Natural killer cell treated with Interleukin-12 subunit alpha and Interleukin-12 subunit beta and Interleukin-15 and Interleukin-18, amount 100 ng/mL, for 72 hours (primary cell): ENCODE measurements around the gene KLHL29. TPM values are rescaled to one million over a fixed set of nuclear protein-coding genes. Genes with fewer than 3 reads are reported as not detected.
A peak's percentile ranks its signal among the peaks of the same experiment; 100 is the strongest.
"Not testable (repeated sequence)": the region's sequence is repeated elsewhere in the genome, so short reads cannot be mapped to it uniquely, and the experiment has no call there.

Experiments
- ATAC-seq, 2 donors: fragments of 150-1000 bp; cut with Tn5 transposase in 1 of 2; sonication (Bioruptor Pico), chemical (Tn5 transposase) in 1 of 2; 2 replicates each; pipeline ENCODE4 v1.10.0; 2021
- DNase-seq: peaks from one replicate; pipeline ENCODE4 v3.0.0; 2022; ENCODE audit warnings: low spot score
- H3K27ac Mint-ChIP-seq, 2 donors: 1 replicate in 1 of 2; 2 replicates in 1 of 2; pipeline ENCODE4 v1.8.0; 2022; ENCODE audit warnings: mixed read lengths in 2 of 2, mild to moderate bottlenecking in 1 of 2, moderate library complexity in 1 of 2
- H3K27me3 Mint-ChIP-seq, 2 donors: 1 replicate in 1 of 2; 2 replicates in 1 of 2; pipeline ENCODE4 v1.8.0; 2022; ENCODE audit warnings: mixed read lengths in 2 of 2
- H3K36me3 Mint-ChIP-seq: one replicate; pipeline ENCODE4 v1.8.0; 2022; ENCODE audit warnings: mixed read lengths
- H3K4me1 Mint-ChIP-seq, 2 donors: 1 replicate in 1 of 2; 2 replicates in 1 of 2; pipeline ENCODE4 v1.8.0; 2022; ENCODE audit warnings: low read depth in 2 of 2, mixed read lengths in 2 of 2, mild to moderate bottlenecking in 1 of 2
- H3K4me3 Mint-ChIP-seq: one replicate; pipeline ENCODE4 v1.8.0; 2022; ENCODE audit warnings: mixed read lengths
- H3K9me3 Mint-ChIP-seq: 2 replicates; pipeline ENCODE4 v1.8.0; 2022; ENCODE audit warnings: mixed read lengths
- total RNA-seq, 2 donors: library from RNA; stranded (reverse); gene quantifications; one replicate each; pipeline ENCODE4 v1.2.3, GENCODE V29; 2022

The KLHL29 gene
- under 1 TPM; 0.11 to 0.12 TPM for total RNA-seq

- Mint-ChIP-seq H3K27me3 (peaks cover 54 to 78% of the 10 kb centered on the region in 2 donors), H3K4me1 (peaks cover 20% of the 10 kb centered on the region in 2 donors), H3K9me3 (no peaks in the 10 kb centered on the region), H3K4me3 (peak within 1 kb of the TSS; percentile 82), H3K36me3 (peaks cover 6% of the 10 kb centered on the region), H3K27ac (no peak within 1 kb of the TSS)
- ATAC-seq (peak; percentile 80 to 91), DNase-seq (peak; percentile 72)
These were observed at the start of gene KLHL29 for GRCh38 chr2:23384551-23385343. Gene KLHL29, plus strand, starts transcription at chr2:23385179. Its CDS starts 177,018 bp downstream, at chr2:23562197.

GRCh38 chr2:23335550-23335949 lies 49.4 kb upstream of the KLHL29 start:
- H3K27ac Mint-ChIP-seq = no peak overlapping the region
- no peak for ATAC-seq
- H3K27me3 Mint-ChIP-seq = peaks cover 20 to 25% of the 10 kb centered on the region in 2 donors
- DNase-seq = no peak
- no peaks in the 10 kb centered on the region for H3K9me3 Mint-ChIP-seq
- H3K4me3 Mint-ChIP-seq = no peak overlapping the region
- H3K4me1 Mint-ChIP-seq = no peaks in the 10 kb centered on the region
- no peaks in the 10 kb centered on the region for H3K36me3 Mint-ChIP-seq

- no peak overlapping the region for H3K4me3 Mint-ChIP-seq
These were observed 42.9 kb upstream of the KLHL29 start for GRCh38 chr2:23342075-23342474.

GRCh38 chr2:23346029-23346428 lies 39.0 kb upstream of the KLHL29 start:
- DNase-seq (no peak), ATAC-seq (no peak)
- Mint-ChIP-seq H3K27me3 (peaks cover 16 to 19% of the 10 kb centered on the region in 2 donors), H3K4me3 (no peak overlapping the region), H3K9me3 (no peaks in the 10 kb centered on the region), H3K27ac (no peak overlapping the region), H3K36me3 (no peaks in the 10 kb centered on the region), H3K4me1 (no peaks in the 10 kb centered on the region)

More at GRCh38 chr2:23342075-23342474, 42.9 kb upstream of the KLHL29 start:
- Mint-ChIP-seq H3K27me3 (peaks cover 18 to 23% of the 10 kb centered on the region in 2 donors), H3K36me3 (no peaks in the 10 kb centered on the region), H3K4me1 (no peaks in the 10 kb centered on the region), H3K9me3 (no peaks in the 10 kb centered on the region), H3K27ac (no peak overlapping the region)
- no peak for DNase-seq
- no peak for ATAC-seq

GRCh38 chr2:23346781-23347180 lies 38.2 kb upstream of the KLHL29 start:
- Mint-ChIP-seq H3K27me3 (peaks cover 16 to 19% of the 10 kb centered on the region in 2 donors), H3K4me1 (no peaks in the 10 kb centered on the region), H3K36me3 (no peaks in the 10 kb centered on the region), H3K4me3 (no peak overlapping the region), H3K27ac (no peak overlapping the region), H3K9me3 (no peaks in the 10 kb centered on the region)
- DNase-seq = no peak
- no peak for ATAC-seq

GRCh38 chr2:23347471-23348092 lies 37.4 kb upstream of the KLHL29 start:
- DNase-seq (no peak), ATAC-seq (no peak)
- Mint-ChIP-seq H3K27ac (no peak overlapping the region), H3K27me3 (peaks cover 16 to 19% of the 10 kb centered on the region in 2 donors), H3K36me3 (no peaks in the 10 kb centered on the region), H3K9me3 (no peaks in the 10 kb centered on the region), H3K4me3 (no peak overlapping the region), H3K4me1 (no peaks in the 10 kb centered on the region)

- H3K4me3 Mint-ChIP-seq, H3K4me1 Mint-ChIP-seq, H3K36me3 Mint-ChIP-seq, ATAC-seq, H3K27ac Mint-ChIP-seq, H3K9me3 Mint-ChIP-seq, DNase-seq: not testable (repeated sequence)
- peaks cover 20 to 21% of the 10 kb centered on the region in 2 donors for H3K27me3 Mint-ChIP-seq
These were observed 36.9 kb upstream of the KLHL29 start for GRCh38 chr2:23348093-23348481.

- Mint-ChIP-seq H3K4me3 (no peak overlapping the region), H3K27me3 (peaks cover 30 to 32% of the 10 kb centered on the region in 2 donors), H3K27ac (no peak overlapping the region), H3K9me3 (no peaks in the 10 kb centered on the region), H3K4me1 (no peaks in the 10 kb centered on the region), H3K36me3 (no peaks in the 10 kb centered on the region)
- no peak for ATAC-seq
- DNase-seq = no peak
These were observed 35.5 kb upstream of the KLHL29 start for GRCh38 chr2:23349508-23349907.

- no peak for DNase-seq
- H3K9me3 Mint-ChIP-seq = no peaks in the 10 kb centered on the region
- H3K27ac Mint-ChIP-seq = no peak overlapping the region
- no peak for ATAC-seq
- H3K4me3 Mint-ChIP-seq = no peak overlapping the region
- H3K27me3 Mint-ChIP-seq = peaks cover 29 to 33% of the 10 kb centered on the region in 2 donors
- H3K36me3 Mint-ChIP-seq = no peaks in the 10 kb centered on the region
- H3K4me1 Mint-ChIP-seq = no peaks in the 10 kb centered on the region
These were observed 34.8 kb upstream of the KLHL29 start for GRCh38 chr2:23350041-23350791.

- Mint-ChIP-seq H3K4me1 (no peaks in the 10 kb centered on the region), H3K36me3 (no peaks in the 10 kb centered on the region), H3K27ac (no peak overlapping the region), H3K9me3 (no peaks in the 10 kb centered on the region), H3K27me3 (peaks cover 25 to 34% of the 10 kb centered on the region in 2 donors), H3K4me3 (no peak overlapping the region)
- DNase-seq (no peak), ATAC-seq (no peak)
These were observed 34.1 kb upstream of the KLHL29 start for GRCh38 chr2:23350792-23351355.

- DNase-seq = no peak
- Mint-ChIP-seq H3K9me3 (no peaks in the 10 kb centered on the region), H3K27ac (no peak overlapping the region), H3K4me1 (no peaks in the 10 kb centered on the region), H3K27me3 (peaks cover 22 to 30% of the 10 kb centered on the region in 2 donors), H3K36me3 (no peaks in the 10 kb centered on the region), H3K4me3 (no peak overlapping the region)
- ATAC-seq = peak; percentile 55 to 78
These were observed 33.4 kb upstream of the KLHL29 start for GRCh38 chr2:23351388-23352141.

- Mint-ChIP-seq H3K27me3 (peaks cover 24 to 34% of the 10 kb centered on the region in 2 donors), H3K9me3 (no peaks in the 10 kb centered on the region), H3K36me3 (no peaks in the 10 kb centered on the region), H3K4me3 (no peak overlapping the region), H3K27ac (no peak overlapping the region), H3K4me1 (no peaks in the 10 kb centered on the region)
- ATAC-seq (no peak), DNase-seq (no peak)
These were observed 30.4 kb upstream of the KLHL29 start for GRCh38 chr2:23354554-23354953.

GRCh38 chr2:23355001-23355400 lies 30.0 kb upstream of the KLHL29 start:
- H3K4me3 Mint-ChIP-seq = no peak overlapping the region
- DNase-seq (no peak), ATAC-seq (no peak)
- no peaks in the 10 kb centered on the region for H3K4me1 Mint-ChIP-seq
- no peaks in the 10 kb centered on the region for H3K9me3 Mint-ChIP-seq
- H3K36me3 Mint-ChIP-seq = no peaks in the 10 kb centered on the region
- no peak overlapping the region for H3K27ac Mint-ChIP-seq
- peaks cover 24 to 34% of the 10 kb centered on the region in 2 donors for H3K27me3 Mint-ChIP-seq
